Measurements from ENCODE around the gene NUMB. TPM values are rescaled to one million over a fixed set of nuclear protein-coding genes. Genes with fewer than 3 reads are reported as not detected.

The NUMB gene
- total RNA-seq, 1 experiment from 2014 or later: 42.0 TPM

DNA sequence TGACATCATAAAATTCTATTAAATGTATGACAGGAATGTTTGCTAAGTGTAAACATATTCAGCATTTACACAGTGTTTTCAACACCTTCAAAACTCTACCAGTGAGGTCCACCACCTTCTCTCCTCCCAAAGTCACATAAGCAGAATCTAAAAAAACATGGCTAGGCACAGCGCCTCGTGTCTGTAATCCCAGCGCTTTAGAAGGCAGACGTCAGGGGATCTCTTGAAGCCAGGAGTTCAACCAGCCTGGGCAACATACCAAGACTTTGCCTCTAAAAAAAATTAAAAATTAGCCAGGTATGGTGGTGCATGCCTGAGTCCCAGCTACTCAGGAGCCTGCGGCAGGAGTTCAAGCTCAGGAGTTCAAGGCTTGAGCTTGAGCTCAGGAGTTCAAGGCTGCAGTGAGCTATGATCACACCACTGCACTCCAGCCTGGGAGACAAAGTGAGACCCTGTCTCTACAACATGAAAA, 30.0 kb downstream of the NUMB start:
- TF ChIP-seq, protein P1, sequence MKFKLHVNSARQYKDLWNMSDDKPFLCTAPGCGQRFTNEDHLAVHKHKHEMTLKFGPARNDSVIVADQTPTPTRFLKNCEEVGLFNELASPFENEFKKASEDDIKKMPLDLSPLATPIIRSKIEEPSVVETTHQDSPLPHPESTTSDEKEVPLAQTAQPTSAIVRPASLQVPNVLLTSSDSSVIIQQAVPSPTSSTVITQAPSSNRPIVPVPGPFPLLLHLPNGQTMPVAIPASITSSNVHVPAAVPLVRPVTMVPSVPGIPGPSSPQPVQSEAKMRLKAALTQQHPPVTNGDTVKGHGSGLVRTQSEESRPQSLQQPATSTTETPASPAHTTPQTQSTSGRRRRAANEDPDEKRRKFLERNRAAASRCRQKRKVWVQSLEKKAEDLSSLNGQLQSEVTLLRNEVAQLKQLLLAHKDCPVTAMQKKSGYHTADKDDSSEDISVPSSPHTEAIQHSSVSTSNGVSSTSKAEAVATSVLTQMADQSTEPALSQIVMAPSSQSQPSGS (CRISPR knock-in tag; IDR thresholded peaks at IDR 0.05; ENCODE audit: borderline replicate concordance, low read depth): no peak
- TF ChIP-seq ETV6 (CRISPR knock-in tag; IDR thresholded peaks at IDR 0.05) (no peak), SMAD3 (CRISPR knock-in tag; IDR thresholded peaks at IDR 0.05; ENCODE audit: borderline replicate concordance) (no peak), NFATC4 (CRISPR knock-in tag; IDR thresholded peaks at IDR 0.05) (no peak), ZNF263 (CRISPR knock-in tag; IDR thresholded peaks at IDR 0.05; ENCODE audit: low read depth) (no peak), TCF7 (CRISPR knock-in tag; IDR thresholded peaks at IDR 0.05; ENCODE audit: low read depth) (no peak), GRHL2 (CRISPR knock-in tag; IDR thresholded peaks at IDR 0.05; ENCODE audit: insufficient replicate concordance, severe bottlenecking) (no peak), JAZF1 (CRISPR knock-in tag; IDR thresholded peaks at IDR 0.05) (no peak), ESRRA (CRISPR knock-in tag; IDR thresholded peaks at IDR 0.05; ENCODE audit: borderline replicate concordance) (no peak), SP1 (CRISPR knock-in tag; conservative IDR thresholded peaks at IDR 0.05) (no peak), RELA (CRISPR knock-in tag; IDR thresholded peaks at IDR 0.05; ENCODE audit: borderline replicate concordance) (no peak), NR1H2 (CRISPR knock-in tag; IDR thresholded peaks at IDR 0.05) (no peak), NFE2L1 (CRISPR knock-in tag; IDR thresholded peaks at IDR 0.05) (no peak)
- TF ChIP-seq, protein P2, sequence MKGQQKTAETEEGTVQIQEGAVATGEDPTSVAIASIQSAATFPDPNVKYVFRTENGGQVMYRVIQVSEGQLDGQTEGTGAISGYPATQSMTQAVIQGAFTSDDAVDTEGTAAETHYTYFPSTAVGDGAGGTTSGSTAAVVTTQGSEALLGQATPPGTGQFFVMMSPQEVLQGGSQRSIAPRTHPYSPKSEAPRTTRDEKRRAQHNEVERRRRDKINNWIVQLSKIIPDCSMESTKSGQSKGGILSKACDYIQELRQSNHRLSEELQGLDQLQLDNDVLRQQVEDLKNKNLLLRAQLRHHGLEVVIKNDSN (CRISPR knock-in tag; IDR thresholded peaks at IDR 0.05): no peak
- TF ChIP-seq, protein P3, sequence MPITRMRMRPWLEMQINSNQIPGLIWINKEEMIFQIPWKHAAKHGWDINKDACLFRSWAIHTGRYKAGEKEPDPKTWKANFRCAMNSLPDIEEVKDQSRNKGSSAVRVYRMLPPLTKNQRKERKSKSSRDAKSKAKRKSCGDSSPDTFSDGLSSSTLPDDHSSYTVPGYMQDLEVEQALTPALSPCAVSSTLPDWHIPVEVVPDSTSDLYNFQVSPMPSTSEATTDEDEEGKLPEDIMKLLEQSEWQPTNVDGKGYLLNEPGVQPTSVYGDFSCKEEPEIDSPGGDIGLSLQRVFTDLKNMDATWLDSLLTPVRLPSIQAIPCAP (CRISPR knock-in tag; IDR thresholded peaks at IDR 0.05): no peak
- Mint-ChIP-seq H3K4me1 (peaks cover 6% of the 10 kb centered on the region), H3K4me3 (no peak overlapping the region), H3K9me3 (no peaks in the 10 kb centered on the region), H3K27me3 (ENCODE audit: low read depth) (no peaks in the 10 kb centered on the region), H3K27ac (no peak overlapping the region; the same call in 1 of the 2 replicates), H3K36me3 (no peaks in the 10 kb centered on the region)
- ChIA-PET POLR2A (no interaction called here), CTCF (no interaction called here)
- DNase-seq (ENCODE audit: low spot score) (no peak), ATAC-seq (no peak)

DNA sequence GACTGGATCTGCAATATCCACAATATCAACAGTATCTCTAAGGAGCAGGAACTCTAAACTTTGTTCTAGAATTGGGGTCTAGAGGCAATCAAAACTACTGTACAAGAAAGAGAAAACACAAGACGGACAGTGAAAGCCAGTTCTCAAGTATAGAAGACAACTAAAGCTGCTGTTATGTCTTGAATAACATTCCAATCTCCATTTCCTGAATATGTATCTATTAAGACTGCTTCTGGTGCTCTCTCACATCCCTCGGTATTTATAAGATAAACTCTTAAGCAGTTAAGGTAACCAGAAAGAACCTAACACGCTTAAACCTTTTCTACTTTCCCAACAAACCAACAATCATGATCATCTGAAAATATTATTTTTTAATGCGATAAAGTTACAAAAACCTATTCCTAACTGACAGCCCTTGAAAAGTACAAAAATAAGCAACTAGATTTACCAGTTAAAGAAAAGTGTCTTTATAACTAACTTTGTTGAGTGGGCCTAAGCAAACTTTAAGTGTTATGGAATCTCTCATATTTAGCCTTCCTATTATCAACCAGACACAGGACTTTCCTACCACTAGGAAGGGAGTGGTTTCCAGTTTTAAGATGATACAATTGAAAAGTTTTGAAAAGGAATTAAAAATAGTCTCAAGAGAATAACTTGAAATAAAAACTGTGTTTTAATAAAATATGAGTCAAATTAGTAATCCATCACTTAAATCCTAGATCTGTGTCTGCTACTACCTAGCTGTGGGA, 30.7 kb downstream of the NUMB start:
- Mint-ChIP-seq H3K36me3 (no peaks in the 10 kb centered on the region), H3K4me1 (peaks cover 10% of the 10 kb centered on the region), H3K4me3 (no peak overlapping the region), H3K27me3 (ENCODE audit: low read depth) (no peaks in the 10 kb centered on the region), H3K9me3 (no peaks in the 10 kb centered on the region), H3K27ac (peak overlapping the region; percentile 63)
- DNase-seq (ENCODE audit: low spot score) (no peak), ATAC-seq (no peak)
- CTCF ChIA-PET: no interaction called here
- no peak for TF ChIP-seq MYBL2 (CRISPR knock-in tag; IDR thresholded peaks at IDR 0.05)
- TF ChIP-seq, protein P4, sequence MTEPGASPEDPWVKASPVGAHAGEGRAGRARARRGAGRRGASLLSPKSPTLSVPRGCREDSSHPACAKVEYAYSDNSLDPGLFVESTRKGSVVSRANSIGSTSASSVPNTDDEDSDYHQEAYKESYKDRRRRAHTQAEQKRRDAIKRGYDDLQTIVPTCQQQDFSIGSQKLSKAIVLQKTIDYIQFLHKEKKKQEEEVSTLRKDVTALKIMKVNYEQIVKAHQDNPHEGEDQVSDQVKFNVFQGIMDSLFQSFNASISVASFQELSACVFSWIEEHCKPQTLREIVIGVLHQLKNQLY (CRISPR knock-in tag; IDR thresholded peaks at IDR 0.05): no peak
- TF ChIP-seq SMAD4 (CRISPR knock-in tag; IDR thresholded peaks at IDR 0.05): no peak
- no peak for TF ChIP-seq FOXJ3 (CRISPR knock-in tag; IDR thresholded peaks at IDR 0.05; ENCODE audit: borderline replicate concordance)
- no peak for TF ChIP-seq SMAD3 (CRISPR knock-in tag; IDR thresholded peaks at IDR 0.05; ENCODE audit: borderline replicate concordance)
- TF ChIP-seq, protein P5, sequence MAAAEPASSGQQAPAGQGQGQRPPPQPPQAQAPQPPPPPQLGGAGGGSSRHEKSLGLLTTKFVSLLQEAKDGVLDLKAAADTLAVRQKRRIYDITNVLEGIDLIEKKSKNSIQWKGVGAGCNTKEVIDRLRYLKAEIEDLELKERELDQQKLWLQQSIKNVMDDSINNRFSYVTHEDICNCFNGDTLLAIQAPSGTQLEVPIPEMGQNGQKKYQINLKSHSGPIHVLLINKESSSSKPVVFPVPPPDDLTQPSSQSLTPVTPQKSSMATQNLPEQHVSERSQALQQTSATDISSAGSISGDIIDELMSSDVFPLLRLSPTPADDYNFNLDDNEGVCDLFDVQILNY (CRISPR knock-in tag; IDR thresholded peaks at IDR 0.05): no peak
- no peak for TF ChIP-seq ZNF416 (CRISPR knock-in tag; IDR thresholded peaks at IDR 0.05)
- POLR2A ChIA-PET: no interaction called here

Data from WTC11 (cell line).